ENCODE measurements around the gene MTIF2. TPM values are rescaled to one million over a fixed set of nuclear protein-coding genes. Genes with fewer than 3 reads are reported as not detected.

Gene MTIF2
- total RNA-seq, 4 donors from 2014 or later = 17.8 to 34.9 (median 26.3) TPM

DNA sequence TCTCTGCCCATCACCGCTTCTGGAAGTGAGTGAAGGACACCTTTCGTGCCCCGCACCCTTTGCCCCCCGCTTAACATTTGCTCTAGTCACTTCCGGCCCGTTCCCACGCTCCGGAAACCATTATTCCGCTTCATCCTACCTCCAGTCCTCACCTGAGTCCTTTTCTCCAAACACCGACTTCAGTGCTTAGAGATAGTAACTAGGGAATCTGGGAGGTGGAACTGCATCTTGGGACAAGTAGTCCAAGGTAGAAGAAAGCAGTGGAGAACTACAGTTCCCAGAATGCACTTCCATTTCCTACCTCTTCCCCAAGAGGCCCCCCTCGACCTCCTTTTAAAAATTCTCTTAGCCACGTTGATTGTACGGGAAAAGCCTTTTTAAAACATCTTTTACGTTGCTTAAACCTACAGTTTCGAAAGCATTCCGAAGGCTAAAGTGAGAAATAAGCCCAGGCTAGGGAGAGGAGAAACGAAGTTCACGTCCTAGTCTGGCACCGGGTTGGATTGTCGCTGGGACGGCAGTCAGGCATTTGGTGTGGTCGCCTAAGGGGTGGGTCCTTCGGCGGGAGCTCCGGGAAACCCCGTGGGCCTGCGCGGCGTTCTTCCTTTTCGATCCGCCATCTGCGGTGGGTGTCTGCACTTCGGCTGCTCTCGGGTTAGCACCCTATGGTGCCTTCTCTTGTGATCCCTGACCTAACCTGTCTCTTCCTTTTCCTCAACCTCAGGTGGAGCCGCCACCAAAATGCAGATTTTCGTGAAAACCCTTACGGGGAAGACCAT is 36.8 kb downstream of the MTIF2 start, which contains the start of the genes CLHC1 and RPS27A:
Gene CLHC1 (minus strand): TSS at position 210 of the 779 bp plus-strand sequence. CDS start 9,882 bp downstream, outside the sequence.
Gene RPS27A (plus strand): TSS at position 605 of the 779 bp plus-strand sequence. CDS start 137 bp downstream, at position 742.
- TF ChIP-seq CTCF (IDR thresholded peaks at IDR 0.05; ENCODE audit: low read depth) = no peak

GRCh38 chr2:55231546-55232083 is 37.4 kb downstream of the MTIF2 start:
- TF ChIP-seq CTCF (IDR thresholded peaks at IDR 0.05; ENCODE audit: low read depth) = no peak

DNA sequence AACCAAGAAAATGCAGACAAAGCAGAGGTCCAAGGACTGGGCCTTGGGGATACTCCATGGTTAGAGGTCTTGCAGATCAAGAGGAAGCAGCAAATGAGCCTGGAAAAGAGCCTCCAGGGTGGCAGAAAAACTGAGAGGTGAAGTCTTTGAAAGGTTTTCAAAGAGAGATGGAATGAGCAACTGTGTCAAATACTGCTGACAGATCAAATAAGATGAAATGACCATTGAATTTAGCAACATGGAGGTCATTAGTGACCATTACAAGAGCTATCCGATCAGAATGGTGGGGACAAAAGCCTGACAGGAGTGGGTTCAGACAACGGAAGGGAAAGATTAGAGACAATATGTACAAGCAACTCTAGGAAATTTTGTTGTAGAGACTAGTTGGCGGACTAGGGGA is 38.5 kb downstream of the MTIF2 start:
- no peak for TF ChIP-seq CTCF (IDR thresholded peaks at IDR 0.05; ENCODE audit: low read depth)

GRCh38 chr2:55229221-55229620 is 39.8 kb downstream of the MTIF2 start:
- no peak for TF ChIP-seq CTCF (IDR thresholded peaks at IDR 0.05; ENCODE audit: low read depth)

- TF ChIP-seq CTCF (IDR thresholded peaks at IDR 0.05; ENCODE audit: low read depth) = no peak
These were observed 40.8 kb downstream of the MTIF2 start for GRCh38 chr2:55228226-55228563.

DNA sequence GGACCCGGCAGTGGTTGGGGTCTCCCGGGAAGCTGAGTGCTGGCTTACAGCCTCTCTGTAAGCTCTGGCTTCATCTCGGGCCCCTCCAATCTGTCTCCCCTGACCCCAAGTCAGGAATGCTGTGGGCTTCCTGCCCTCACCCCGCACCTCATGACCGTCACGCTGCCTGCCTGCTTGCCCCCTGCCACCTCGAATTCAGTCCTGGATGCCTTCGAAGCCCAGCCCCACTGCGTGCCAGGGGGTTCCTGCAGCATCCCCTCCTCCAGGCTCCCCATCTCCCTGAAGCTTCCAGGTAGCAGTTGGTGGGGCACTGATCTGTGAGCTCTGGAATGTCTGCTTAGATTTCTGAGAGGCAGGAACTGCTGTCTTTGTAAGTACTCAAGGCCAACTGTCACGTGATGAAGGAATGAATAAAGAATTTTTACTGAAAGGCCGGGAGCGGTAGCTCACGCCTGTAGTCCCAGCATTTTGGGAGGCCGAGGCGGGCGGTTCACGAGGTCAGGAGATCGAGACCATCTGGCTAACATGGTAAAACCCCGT is 43.5 kb downstream of the MTIF2 start:
- TF ChIP-seq CTCF (IDR thresholded peaks at IDR 0.05; ENCODE audit: low read depth) = no peak

DNA sequence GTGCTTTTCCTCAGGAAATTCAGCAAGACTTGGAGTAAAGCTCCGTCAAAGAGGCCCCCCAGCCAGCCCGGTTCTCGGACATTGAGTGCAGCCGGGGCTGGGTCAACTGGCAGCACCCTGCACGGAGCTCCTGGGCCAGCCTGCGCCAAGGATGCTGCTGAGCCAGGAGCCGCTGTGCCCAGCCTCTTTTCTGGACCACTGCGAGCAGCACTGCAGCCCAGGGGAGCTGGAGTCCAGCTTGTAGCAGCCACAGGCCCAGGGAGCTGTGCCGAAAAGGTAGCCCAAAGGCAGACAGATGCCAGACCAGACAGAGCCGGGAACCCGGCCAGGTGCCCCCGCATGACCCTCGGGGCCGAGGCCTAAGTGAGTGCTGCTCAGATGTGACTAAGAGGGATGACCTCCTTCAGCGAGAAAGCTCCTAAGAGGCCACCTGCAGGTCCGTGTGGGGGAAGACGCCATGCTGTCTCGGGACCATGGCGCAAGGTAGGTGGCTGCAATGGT is 44.2 kb downstream of the MTIF2 start:
- TF ChIP-seq CTCF (IDR thresholded peaks at IDR 0.05; ENCODE audit: low read depth) = no peak
